A549 (cell line): ENCODE measurements around the gene ALPI.

Source experiments
- CTCF ChIP-seq: fragments of >200 bp; sonication (Bioruptor Twin); formaldehyde crosslinking; IDR thresholded peaks from 3 replicates; pipeline ENCODE4 v1.5.1; 2016
- EP300 ChIP-seq, 2 experiments: fragments of >200 bp; sonication (Bioruptor Twin); formaldehyde crosslinking; IDR thresholded peaks; 2 replicates in 1 of 2; 3 replicates in 1 of 2; pipeline ENCODE4 v1.6.1; 2016 to 2017
- POLR2A ChIP-seq: IDR thresholded peaks from 2 replicates; pipeline ENCODE4 v1.6.1; 2012; ENCODE audit warnings: mild to moderate bottlenecking, low read length
- RNF2 ChIP-seq: fragments of 200-600 bp; sonication (generic); IDR thresholded peaks from 2 replicates; pipeline ENCODE4 v1.6.1; 2016; ENCODE audit warnings: low read depth, mild to moderate bottlenecking, antibody characterized with exemption, moderate library complexity, borderline replicate concordance

GRCh38 chr2:232458661-232459418 is 2.9 kb downstream of the ALPI start:
- TF ChIP-seq CTCF (no peak), POLR2A (no peak), EP300 (IDR thresholded peaks at IDR 0.05) (no peak), RNF2 (no peak)
